PFSK-1 (cell line): Measurements from ENCODE around the gene CAPN7.

Experiments used
- FOXP2 ChIP-seq: optimal IDR thresholded peaks from 2 replicates; pipeline ENCODE3; 2011; ENCODE audit warnings: borderline replicate concordance, control low read depth, inconsistent platforms; ENCODE audit not compliant: insufficient read depth; ENCODE audit errors: extremely low read length, extremely low read depth
- POLR2AphosphoS5 ChIP-seq: IDR thresholded peaks from 2 replicates; pipeline ENCODE4 v1.6.1; 2012; ENCODE audit warnings: low read depth, mild to moderate bottlenecking, control low read depth, low read length, moderate library complexity
- SIN3A ChIP-seq: IDR thresholded peaks from 2 replicates; pipeline ENCODE4 v1.6.1; 2012; ENCODE audit warnings: mild to moderate bottlenecking, low read length, moderate library complexity, borderline replicate concordance; ENCODE audit not compliant: insufficient read depth
- TAF1 ChIP-seq: IDR thresholded peaks from 2 replicates; pipeline ENCODE4 v1.6.1; 2012; ENCODE audit warnings: low read length, control low read depth, borderline replicate concordance; ENCODE audit not compliant: insufficient read depth
- TF ChIP-seq, protein P1 (sequence below), 2 experiments: IDR thresholded peaks; 2 replicates each; pipeline versions ENCODE4 v1.6.1 to v1.8.0; 2011 to 2012; ENCODE audit warnings: low read depth in 2 of 2, low read length in 2 of 2, control low read depth in 1 of 2, inconsistent platforms in 1 of 2, mild to moderate bottlenecking in 1 of 2, moderate library complexity in 1 of 2; ENCODE audit not compliant: insufficient read depth in 1 of 2

Gene CAPN7

DNA sequence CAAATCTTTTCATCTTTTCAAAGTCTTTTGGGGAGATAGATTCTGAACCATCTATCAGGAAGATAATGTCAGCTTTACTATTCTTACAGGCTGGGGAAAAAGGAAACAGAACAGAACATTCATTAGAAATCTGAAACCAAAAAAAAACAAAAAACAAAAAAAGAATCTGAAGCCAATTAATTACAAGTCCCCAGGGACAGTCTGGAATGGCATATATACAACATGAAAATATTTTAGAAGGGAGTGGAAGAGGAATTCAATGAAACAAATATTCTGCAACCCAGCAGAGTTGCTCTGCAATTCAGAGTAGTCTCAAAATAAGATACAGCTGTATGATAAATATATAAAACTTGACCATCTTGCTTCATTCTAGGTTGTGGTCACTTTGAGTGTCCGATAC is 41.7 kb upstream of the CAPN7 start:
- TF ChIP-seq, protein P1, sequence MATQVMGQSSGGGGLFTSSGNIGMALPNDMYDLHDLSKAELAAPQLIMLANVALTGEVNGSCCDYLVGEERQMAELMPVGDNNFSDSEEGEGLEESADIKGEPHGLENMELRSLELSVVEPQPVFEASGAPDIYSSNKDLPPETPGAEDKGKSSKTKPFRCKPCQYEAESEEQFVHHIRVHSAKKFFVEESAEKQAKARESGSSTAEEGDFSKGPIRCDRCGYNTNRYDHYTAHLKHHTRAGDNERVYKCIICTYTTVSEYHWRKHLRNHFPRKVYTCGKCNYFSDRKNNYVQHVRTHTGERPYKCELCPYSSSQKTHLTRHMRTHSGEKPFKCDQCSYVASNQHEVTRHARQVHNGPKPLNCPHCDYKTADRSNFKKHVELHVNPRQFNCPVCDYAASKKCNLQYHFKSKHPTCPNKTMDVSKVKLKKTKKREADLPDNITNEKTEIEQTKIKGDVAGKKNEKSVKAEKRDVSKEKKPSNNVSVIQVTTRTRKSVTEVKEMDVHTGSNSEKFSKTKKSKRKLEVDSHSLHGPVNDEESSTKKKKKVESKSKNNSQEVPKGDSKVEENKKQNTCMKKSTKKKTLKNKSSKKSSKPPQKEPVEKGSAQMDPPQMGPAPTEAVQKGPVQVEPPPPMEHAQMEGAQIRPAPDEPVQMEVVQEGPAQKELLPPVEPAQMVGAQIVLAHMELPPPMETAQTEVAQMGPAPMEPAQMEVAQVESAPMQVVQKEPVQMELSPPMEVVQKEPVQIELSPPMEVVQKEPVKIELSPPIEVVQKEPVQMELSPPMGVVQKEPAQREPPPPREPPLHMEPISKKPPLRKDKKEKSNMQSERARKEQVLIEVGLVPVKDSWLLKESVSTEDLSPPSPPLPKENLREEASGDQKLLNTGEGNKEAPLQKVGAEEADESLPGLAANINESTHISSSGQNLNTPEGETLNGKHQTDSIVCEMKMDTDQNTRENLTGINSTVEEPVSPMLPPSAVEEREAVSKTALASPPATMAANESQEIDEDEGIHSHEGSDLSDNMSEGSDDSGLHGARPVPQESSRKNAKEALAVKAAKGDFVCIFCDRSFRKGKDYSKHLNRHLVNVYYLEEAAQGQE (IDR thresholded peaks at IDR 0.05; ENCODE audit: insufficient read depth in 1 of 2, low read depth in 2 of 2, low read length in 2 of 2), result no peak
- TF ChIP-seq SIN3A (no peak), TAF1 (no peak), POLR2AphosphoS5 (no peak), FOXP2 (no peak)

DNA sequence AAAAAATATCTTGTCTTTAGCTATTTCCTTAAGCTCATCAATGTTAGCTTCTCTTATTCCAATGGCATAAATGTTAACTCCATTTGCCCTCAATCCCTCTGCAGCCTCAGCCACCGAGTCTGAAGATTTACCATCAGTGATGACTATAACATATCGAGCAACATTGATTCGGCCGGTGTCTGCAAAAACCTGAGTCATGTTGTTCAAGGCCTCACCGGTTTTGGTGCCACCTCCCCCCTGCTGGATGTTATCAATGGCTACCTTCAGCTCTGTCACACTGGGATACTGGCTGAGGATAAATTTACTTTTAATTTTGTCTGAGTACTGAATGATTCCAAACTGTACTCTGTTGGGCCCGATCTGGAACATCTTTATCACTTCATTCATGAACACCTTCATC is 41.0 kb upstream of the CAPN7 start:
- TF ChIP-seq POLR2AphosphoS5, result no peak

- TF ChIP-seq SIN3A (no peak), POLR2AphosphoS5 (no peak), TAF1 (no peak), FOXP2 (no peak)
- TF ChIP-seq, protein P1 (IDR thresholded peaks at IDR 0.05; ENCODE audit: insufficient read depth in 1 of 2, low read depth in 2 of 2, low read length in 2 of 2), result no peak
These were observed 35.0 kb upstream of the CAPN7 start for GRCh38 chr3:15171096-15171495.

DNA sequence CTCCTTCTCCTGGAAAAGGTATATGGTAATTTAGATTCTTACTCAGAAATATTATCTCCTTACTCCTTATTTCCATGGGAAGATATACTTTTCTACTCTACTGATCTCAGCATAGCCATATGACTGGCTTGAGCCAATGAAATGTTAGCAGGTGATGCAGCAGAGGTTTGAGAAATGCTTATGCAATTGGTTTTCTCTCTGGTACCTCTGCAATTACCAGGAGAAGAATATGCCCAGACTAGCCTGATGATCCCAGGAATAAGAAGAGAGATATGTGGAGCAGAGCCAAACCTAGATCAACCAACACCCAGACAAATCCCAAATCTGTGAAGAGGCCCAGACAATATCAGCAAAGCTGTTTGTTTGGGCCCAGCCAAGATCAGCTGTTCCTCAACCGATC is 33.2 kb upstream of the CAPN7 start:
- no peak for TF ChIP-seq TAF1
- TF ChIP-seq, protein P1 (IDR thresholded peaks at IDR 0.05; ENCODE audit: insufficient read depth in 1 of 2, low read depth in 2 of 2, low read length in 2 of 2), result no peak
- no peak for TF ChIP-seq FOXP2
- no peak for TF ChIP-seq SIN3A
- TF ChIP-seq POLR2AphosphoS5, result no peak

- TF ChIP-seq FOXP2 (no peak), SIN3A (no peak), POLR2AphosphoS5 (no peak), TAF1 (no peak)
- TF ChIP-seq, protein P1 (IDR thresholded peaks at IDR 0.05; ENCODE audit: insufficient read depth in 1 of 2, low read depth in 2 of 2, low read length in 2 of 2), result no peak
These were observed 31.1 kb upstream of the CAPN7 start for GRCh38 chr3:15174953-15175352.
